HEK293T (cell line): Measurements from ENCODE around the gene TBC1D22A.

Experiments used
- ARNT ChIP-seq: fragments of 450-650 bp; IDR thresholded peaks from 2 replicates; pipeline ENCODE4 v1.6.1; 2017; ENCODE audit warnings: mild to moderate bottlenecking
- BHLHE40 ChIP-seq: fragments of 450-650 bp; IDR thresholded peaks from 2 replicates; pipeline ENCODE4 v1.6.1; 2016; ENCODE audit warnings: mild to moderate bottlenecking, moderate library complexity, borderline replicate concordance
- CTBP1 ChIP-seq: fragments of 450-650 bp; IDR thresholded peaks from 2 replicates; pipeline ENCODE4 v1.6.1; 2016; ENCODE audit warnings: borderline replicate concordance
- FOXK2 ChIP-seq: fragments of 450-650 bp; IDR thresholded peaks from 2 replicates; pipeline ENCODE4 v1.6.1; 2016; ENCODE audit warnings: mild to moderate bottlenecking
- FOXM1 ChIP-seq: fragments of 450-650 bp; IDR thresholded peaks from 2 replicates; pipeline ENCODE4 v1.6.1; 2017; ENCODE audit warnings: mild to moderate bottlenecking, borderline replicate concordance
- HDGF ChIP-seq: fragments of 450-650 bp; IDR thresholded peaks from 2 replicates; pipeline ENCODE4 v1.6.1; 2017; ENCODE audit warnings: antibody characterized with exemption, borderline replicate concordance
- L3MBTL2 ChIP-seq: fragments of 450-650 bp; conservative IDR thresholded peaks from 2 replicates; pipeline ENCODE4 v1.6.1; 2016; ENCODE audit warnings: mild to moderate bottlenecking
- NFRKB ChIP-seq: fragments of 450-650 bp; IDR thresholded peaks from 2 replicates; pipeline ENCODE4 v1.6.1; 2016; ENCODE audit warnings: mild to moderate bottlenecking, moderate library complexity
- PKNOX1 ChIP-seq: fragments of 450-650 bp; IDR thresholded peaks from 2 replicates; pipeline ENCODE4 v1.6.1; 2016
- SUZ12 ChIP-seq: fragments of 450-650 bp; IDR thresholded peaks from 2 replicates; pipeline ENCODE4 v1.6.1; 2016; ENCODE audit warnings: mild to moderate bottlenecking
- TARDBP ChIP-seq: fragments of 450-650 bp; IDR thresholded peaks from 2 replicates; pipeline ENCODE4 v1.6.1; 2016

- TF ChIP-seq PKNOX1 (no peak), NFRKB (no peak), SUZ12 (no peak), TARDBP (no peak), BHLHE40 (no peak), CTBP1 (no peak), ARNT (no peak), FOXK2 (no peak), HDGF (no peak), FOXM1 (no peak), L3MBTL2 (no peak)
Observed at GRCh38 chr22:47120399-47120798, 357.9 kb downstream of the TBC1D22A start.
